Hepatocyte (in vitro differentiated cells): ENCODE results near the gene CDC42BPB. TPM values are rescaled to one million over a fixed set of nuclear protein-coding genes. Genes with fewer than 3 reads are reported as not detected.

Experiments used
- DNase-seq: peaks from one replicate; pipeline ENCODE4 v3.0.0-alpha.2; 2016; ENCODE audit warnings: low spot score
- H2AFZ ChIP-seq: fragments of 200-600 bp; sonication (generic); 2 replicates; pipeline ENCODE4 v1.6.0; 2016; ENCODE audit warnings: antibody characterized with exemption, mild to moderate bottlenecking
- H3K27ac ChIP-seq: fragments of 200-600 bp; sonication (generic); 2 replicates; pipeline ENCODE4 v1.5.1; 2016; ENCODE audit warnings: mild to moderate bottlenecking
- H3K27me3 ChIP-seq: fragments of 200-600 bp; sonication (generic); 2 replicates; pipeline ENCODE4 v1.6.1; 2016
- H3K36me3 ChIP-seq: fragments of 200-600 bp; sonication (generic); replicated peaks from 2 replicates; pipeline ENCODE4 v1.5.1; 2016; ENCODE audit warnings: low read depth; ENCODE audit not compliant: insufficient read depth
- H3K4me1 ChIP-seq: fragments of 200-600 bp; sonication (generic); 2 replicates; pipeline ENCODE4 v1.5.1; 2016; ENCODE audit warnings: mild to moderate bottlenecking, moderate library complexity; ENCODE audit not compliant: insufficient read depth
- H3K4me2 ChIP-seq: fragments of 200-600 bp; sonication (generic); 2 replicates; pipeline ENCODE4 v1.6.0; 2016
- H3K4me3 ChIP-seq: fragments of 200-600 bp; sonication (generic); 2 replicates; pipeline ENCODE4 v1.5.1; 2016; ENCODE audit warnings: mild to moderate bottlenecking
- H3K79me2 ChIP-seq: fragments of 200-600 bp; sonication (generic); 2 replicates; pipeline ENCODE4 v1.6.0; 2017; ENCODE audit warnings: mild to moderate bottlenecking
- H3K9me2 ChIP-seq: fragments of 200-600 bp; sonication (generic); replicated peaks from 2 replicates; pipeline ENCODE4 v1.6.0; 2017; ENCODE audit warnings: mild to moderate bottlenecking; ENCODE audit not compliant: insufficient read depth
- H3K9me3 ChIP-seq: fragments of 200-600 bp; sonication (generic); 2 replicates; pipeline ENCODE4 v1.5.1; 2016; ENCODE audit warnings: low read depth, mild to moderate bottlenecking
- H4K20me1 ChIP-seq: fragments of 200-600 bp; sonication (generic); 2 replicates; pipeline ENCODE4 v1.6.0; 2016; ENCODE audit warnings: mild to moderate bottlenecking; ENCODE audit not compliant: insufficient read depth, poor library complexity, severe bottlenecking
- EZH2 ChIP-seq: fragments of 200-600 bp; sonication (generic); IDR thresholded peaks from 2 replicates; pipeline ENCODE4 v1.6.1; 2016; ENCODE audit warnings: antibody characterized with exemption, mild to moderate bottlenecking, borderline replicate concordance
- EZH2phosphoT487 ChIP-seq: fragments of 200-600 bp; sonication (generic); IDR thresholded peaks from one replicate; pipeline ENCODE4 v1.6.1; 2018; ENCODE audit warnings: antibody characterized with exemption, mild to moderate bottlenecking, low read depth, moderate library complexity; ENCODE audit not compliant: unreplicated experiment, severe bottlenecking
- WGBS: methylation state at CpG from one replicate; pipeline ENCODE4 v1.1.6; 2016; ENCODE audit warnings: low lambda C conversion rate; ENCODE audit errors: missing lambda C conversion rate; 5-methylcytosine and 5-hydroxymethylcytosine counted together
- polyA plus RNA-seq: library from polyadenylated mRNA; unstranded; fragments of >200 nt; fragmentation: Nextera tagmentation; extraction: Ambion mirVana; gene quantifications from 2 replicates; pipeline ENCODE4 v1.2.1, GENCODE V29; 2016
- total RNA-seq: library from RNA; depleted of rRNA; stranded (reverse); fragments of >200 nt; gene quantifications from 2 replicates; pipeline ENCODE4 v1.2.3, GENCODE V29; 2014
- TF ChIP-seq, protein P1 (sequence below): fragments of 200-600 bp; sonication (generic); IDR thresholded peaks from 2 replicates; pipeline ENCODE4 v1.5.1; 2016; ENCODE audit warnings: antibody characterized with exemption, mild to moderate bottlenecking; ENCODE audit not compliant: poor library complexity

CDC42BPB gene
- total and polyA plus RNA-seq, 2 experiments from 2014 or later, result 10.2 to 60.6 TPM

DNA sequence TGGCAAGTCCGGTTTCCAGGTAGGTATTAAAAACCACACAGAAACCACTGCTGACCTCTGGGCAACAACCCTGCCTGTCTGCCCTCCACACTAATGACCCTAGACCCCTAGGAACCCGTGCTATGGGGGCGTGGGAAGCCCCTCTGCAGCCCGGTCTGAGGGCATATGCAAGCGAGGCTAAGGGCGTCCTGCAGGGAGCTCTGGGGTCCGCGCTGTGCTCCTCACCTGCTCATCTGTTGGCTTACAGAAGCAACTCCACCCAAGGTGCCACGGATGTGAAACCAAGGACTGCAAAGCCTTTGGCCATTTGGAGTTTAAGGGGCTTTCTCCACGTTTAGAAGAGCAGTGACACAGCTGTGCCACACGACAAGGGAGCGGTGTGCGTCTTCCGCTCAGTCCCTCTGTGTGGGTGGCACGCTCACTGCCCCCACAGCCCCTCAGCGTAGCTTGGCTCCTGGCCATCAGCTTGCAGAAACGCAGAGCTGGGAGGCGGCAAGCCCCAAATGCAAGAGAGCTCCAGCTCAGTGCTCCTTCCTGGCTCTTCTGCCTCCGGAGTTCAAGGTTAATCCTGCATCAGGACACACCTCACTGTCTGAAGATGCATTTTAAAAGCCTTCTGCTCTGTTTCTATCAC, 116.5 kb downstream of the CDC42BPB start:
- Histone ChIP-seq H3K4me3 (no peak overlapping the region), H3K4me2 (no peak overlapping the region), H3K4me1 (no peaks in the 10 kb centered on the region), H2AFZ (no peak overlapping the region), H4K20me1 (no peaks in the 10 kb centered on the region), H3K36me3 (no peaks in the 10 kb centered on the region), H3K27me3 (no peaks in the 10 kb centered on the region), H3K9me3 (no peaks in the 10 kb centered on the region), H3K27ac (no peak overlapping the region), H3K79me2 (no peaks in the 10 kb centered on the region), H3K9me2 (no peaks in the 10 kb centered on the region)
- TF ChIP-seq EZH2phosphoT487 (no peak), EZH2 (no peak)
- TF ChIP-seq, protein P1, sequence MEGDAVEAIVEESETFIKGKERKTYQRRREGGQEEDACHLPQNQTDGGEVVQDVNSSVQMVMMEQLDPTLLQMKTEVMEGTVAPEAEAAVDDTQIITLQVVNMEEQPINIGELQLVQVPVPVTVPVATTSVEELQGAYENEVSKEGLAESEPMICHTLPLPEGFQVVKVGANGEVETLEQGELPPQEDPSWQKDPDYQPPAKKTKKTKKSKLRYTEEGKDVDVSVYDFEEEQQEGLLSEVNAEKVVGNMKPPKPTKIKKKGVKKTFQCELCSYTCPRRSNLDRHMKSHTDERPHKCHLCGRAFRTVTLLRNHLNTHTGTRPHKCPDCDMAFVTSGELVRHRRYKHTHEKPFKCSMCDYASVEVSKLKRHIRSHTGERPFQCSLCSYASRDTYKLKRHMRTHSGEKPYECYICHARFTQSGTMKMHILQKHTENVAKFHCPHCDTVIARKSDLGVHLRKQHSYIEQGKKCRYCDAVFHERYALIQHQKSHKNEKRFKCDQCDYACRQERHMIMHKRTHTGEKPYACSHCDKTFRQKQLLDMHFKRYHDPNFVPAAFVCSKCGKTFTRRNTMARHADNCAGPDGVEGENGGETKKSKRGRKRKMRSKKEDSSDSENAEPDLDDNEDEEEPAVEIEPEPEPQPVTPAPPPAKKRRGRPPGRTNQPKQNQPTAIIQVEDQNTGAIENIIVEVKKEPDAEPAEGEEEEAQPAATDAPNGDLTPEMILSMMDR, result no peak
- 94% methylated on average over 19 of the region's 19 CpGs for WGBS
- DNase-seq, result no peak

DNA sequence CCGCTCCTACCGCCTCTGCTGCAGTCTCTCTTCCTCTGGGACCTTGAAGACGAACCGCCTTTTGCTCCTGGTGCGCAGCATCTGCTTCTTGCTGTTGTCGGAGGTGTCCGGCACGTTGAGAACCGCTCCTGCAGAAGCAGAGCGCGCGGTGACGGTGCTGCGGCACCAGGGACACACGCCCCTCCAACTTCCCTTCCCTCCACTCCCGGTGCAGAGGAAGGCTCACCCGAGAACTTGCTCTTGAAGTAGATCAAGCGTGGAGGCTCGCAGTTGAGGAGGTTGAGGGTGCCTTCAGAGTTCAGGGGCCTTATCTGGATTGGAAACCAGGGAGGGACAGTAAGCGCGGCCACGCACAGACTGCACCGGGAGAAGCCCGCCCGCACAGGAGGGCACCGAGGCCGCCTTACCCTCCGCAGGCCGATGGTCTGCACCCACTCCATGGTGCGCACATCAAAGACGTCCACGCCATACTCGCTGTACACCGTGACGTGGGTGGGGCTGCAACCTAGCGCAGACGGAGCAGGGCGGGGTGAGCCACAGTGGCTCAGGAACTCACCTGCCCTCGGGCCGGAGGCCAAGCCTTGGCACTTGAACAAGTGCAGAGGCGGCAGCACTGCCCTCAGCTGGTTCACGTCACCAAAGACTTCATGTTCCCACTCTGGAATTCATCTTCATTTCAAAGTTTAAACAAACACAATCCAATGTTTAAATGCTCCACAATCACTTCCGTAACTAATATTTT, 117.4 kb downstream of the CDC42BPB start:
- Histone ChIP-seq H3K9me3 (no peaks in the 10 kb centered on the region), H2AFZ (no peak overlapping the region), H3K4me2 (no peak overlapping the region), H3K27me3 (no peaks in the 10 kb centered on the region), H4K20me1 (no peaks in the 10 kb centered on the region), H3K4me1 (no peaks in the 10 kb centered on the region), H3K9me2 (no peaks in the 10 kb centered on the region), H3K79me2 (no peaks in the 10 kb centered on the region), H3K27ac (no peak overlapping the region), H3K36me3 (no peaks in the 10 kb centered on the region), H3K4me3 (no peak overlapping the region)
- 94% methylated on average over 43 of the region's 43 CpGs for WGBS
- no peak for DNase-seq
- no peak for TF ChIP-seq EZH2
- TF ChIP-seq EZH2phosphoT487, result no peak
- TF ChIP-seq, protein P1, result no peak

DNA sequence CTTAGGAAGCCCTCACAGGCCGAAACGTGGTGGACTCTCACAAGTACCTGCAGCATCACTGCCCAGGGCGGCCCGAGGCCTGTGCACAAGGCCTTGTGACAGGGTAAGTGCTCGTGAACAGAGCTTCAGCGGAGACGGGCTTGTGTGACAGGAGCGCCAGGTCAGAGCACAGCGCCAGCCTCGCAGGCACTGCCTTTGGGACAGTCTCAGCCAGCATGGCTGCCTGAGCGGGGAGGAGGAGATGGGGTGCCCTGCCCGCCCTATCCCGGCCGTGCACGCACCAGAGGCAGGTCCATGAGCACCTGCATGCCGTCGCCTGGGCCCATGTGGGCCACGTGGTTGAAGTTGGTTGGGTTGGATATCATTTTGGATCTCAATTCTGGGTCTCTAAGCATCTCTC, 118.0 kb downstream of the CDC42BPB start:
- Histone ChIP-seq H3K9me3 (no peaks in the 10 kb centered on the region), H3K27ac (no peak overlapping the region), H3K4me1 (no peaks in the 10 kb centered on the region), H3K27me3 (no peaks in the 10 kb centered on the region), H4K20me1 (no peaks in the 10 kb centered on the region), H2AFZ (no peak overlapping the region), H3K4me3 (no peak overlapping the region), H3K79me2 (no peaks in the 10 kb centered on the region), H3K36me3 (no peaks in the 10 kb centered on the region), H3K9me2 (no peaks in the 10 kb centered on the region), H3K4me2 (no peak overlapping the region)
- WGBS, result 98% methylated on average over 18 of the region's 18 CpGs
- no peak for DNase-seq
- TF ChIP-seq, protein P1, result no peak
- TF ChIP-seq EZH2 (no peak), EZH2phosphoT487 (no peak)
